NOMO-1 treated with DMSO at 0.1 percent for 48 hours (cell line): ENCODE data around the gene CRACDL.

Source experiments
- DNase-seq: peaks from one replicate; lab custom pipeline; 2025; ENCODE audit not compliant: unreplicated experiment; lab: John Stamatoyannopoulos, UW

The CRACDL gene

DNA sequence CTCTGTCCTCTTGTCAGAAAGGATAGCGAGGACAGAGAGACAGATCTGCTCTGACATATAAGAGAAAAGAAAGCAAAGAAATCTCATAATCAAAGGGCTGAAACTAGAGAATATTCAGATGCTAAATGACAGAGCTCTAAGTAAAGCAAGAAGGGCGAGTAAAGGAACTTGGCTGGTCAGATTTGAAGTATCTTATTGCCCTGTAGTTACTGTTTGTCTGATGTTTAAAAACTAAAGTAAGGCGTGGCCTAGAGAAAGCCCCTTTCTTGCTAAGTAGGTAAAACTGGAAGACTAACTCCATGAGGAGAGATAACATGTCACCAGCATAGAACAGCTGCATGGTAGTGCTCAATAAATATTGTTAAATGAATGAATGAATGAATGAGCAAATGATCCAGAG is 70.0 kb downstream of the CRACDL start:
- no peak for DNase-seq

DNA sequence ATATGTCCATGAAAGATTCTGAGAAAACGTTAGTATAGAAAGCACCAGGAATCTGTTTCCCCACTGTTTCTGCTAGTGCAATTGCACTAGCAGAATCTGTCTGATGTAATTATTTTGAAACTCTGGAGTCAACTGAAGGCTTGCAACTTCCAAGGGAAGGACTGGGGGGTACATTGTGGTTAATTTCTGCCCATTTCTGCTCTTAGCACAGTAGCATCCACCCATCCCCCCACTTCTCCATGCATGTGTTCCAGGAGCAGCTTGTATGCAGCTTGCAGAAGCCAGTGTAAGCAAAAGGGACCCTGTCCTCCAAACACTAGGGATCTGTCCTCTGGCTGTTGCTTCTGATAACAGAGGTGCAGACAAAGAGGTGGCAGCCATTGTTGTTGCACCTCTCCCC is 74.4 kb downstream of the CRACDL start:
- DNase-seq, result no peak

DNA sequence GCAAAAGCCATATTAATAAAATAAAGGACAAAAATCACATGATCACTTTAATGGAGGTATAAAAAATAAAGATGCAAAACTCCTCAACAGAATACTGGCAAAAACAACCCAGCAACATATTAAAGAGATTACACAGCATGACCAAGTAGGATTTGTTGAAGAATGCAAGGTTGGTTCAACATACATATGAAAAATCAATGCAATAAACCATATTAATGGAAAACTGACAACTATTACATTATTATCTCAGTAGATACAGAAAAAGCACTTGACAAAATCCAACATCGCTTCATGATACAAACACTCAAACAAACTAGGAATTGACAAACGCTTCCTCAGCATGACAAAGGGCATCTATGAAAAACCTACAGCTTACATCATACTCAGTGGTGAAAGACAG is 76.7 kb downstream of the CRACDL start:
- DNase-seq, result no peak

DNA sequence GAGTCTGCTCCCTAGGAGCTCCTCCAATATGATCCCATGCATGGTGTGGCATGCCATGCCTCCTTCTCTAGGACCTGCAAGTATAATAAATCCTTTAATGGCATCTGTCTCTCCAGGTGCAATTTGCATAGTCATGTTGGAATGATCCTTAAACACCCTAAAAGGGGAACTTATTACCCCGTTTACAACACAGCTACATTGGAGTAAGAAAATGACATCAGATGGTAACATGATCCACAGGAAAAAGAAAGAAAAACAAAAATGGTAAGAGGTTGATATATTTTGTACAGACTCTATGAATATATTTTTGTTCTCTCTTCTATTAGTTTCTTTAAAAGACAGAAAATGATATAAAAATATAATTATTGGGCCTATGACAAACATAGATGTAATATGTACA is 79.0 kb downstream of the CRACDL start:
- no peak for DNase-seq

DNA sequence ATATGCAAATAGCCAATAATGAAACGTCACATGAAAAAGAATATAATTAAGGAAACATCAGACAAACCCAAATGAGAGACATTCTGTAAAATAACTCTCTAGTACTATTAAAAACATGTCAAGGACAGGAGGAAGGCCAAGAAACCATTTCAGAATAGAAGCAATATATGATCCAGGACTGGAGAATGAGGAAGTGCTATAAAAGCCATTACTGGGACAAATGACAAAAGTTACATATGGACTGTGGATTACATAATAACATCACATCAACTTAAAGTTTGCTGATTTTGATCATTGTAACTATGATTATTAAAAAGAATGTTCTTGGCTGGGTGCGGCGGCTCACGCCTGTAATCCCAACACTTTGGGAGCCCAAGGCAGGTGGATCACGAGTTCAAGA is 81.3 kb downstream of the CRACDL start:
- DNase-seq, result peak; percentile 50

DNA sequence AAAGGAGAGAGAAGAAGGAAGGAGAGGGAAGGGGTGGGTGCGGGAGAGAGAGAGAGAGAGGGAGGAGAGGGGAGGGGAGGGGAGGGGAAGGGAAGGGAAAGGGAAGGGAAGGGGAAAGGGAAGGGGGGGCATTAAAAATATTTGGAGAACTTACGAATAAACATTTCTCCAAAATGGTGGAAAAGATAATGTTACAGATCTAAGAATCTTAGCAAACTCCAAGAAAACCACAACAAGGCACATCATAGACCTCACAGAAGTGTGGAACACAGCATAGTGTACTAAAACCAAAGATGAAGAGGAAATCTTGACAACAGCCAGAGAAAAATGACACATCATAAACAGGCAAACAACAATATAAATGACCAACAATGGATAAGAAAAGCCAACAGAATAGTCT is 83.1 kb downstream of the CRACDL start:
- DNase-seq, result no peak

DNA sequence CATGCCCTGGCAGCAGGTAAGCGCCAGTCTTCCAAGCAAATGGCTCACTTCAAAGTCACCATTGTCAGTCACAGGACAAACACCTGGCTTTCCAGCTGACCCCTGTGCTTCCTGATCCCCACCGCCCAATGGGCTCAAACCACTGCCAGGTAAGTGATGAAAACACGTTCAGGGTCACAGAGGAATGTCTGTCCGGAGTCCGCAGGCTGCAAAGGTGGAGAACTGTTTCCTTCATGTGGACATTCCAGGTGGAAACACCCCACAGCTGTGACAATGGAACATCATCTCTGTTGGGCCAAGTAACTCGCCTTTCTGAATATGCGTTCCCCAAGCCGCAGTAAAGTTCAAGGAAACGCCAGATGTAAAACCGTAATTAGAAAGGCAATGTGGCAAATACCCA is 86.0 kb downstream of the CRACDL start:
- no peak for DNase-seq

DNA sequence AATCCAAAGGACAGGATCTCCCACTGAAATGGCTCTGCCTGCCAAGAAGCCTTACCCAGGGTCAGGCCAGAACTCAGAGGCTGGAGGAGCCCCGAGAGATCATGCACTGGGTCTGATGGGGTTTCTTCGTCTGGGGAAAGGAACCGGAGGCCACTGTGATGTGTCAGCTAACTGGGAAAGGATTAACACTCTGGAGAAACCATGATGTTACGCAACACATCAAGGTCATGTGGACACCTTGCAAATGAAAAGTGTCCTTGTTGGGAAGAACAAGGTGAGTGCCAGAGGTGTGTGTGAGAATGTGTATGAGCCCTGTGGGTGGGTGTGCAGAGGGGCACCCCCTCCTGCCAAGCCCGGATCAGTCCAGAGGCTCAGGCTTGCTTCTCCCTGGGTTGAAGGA is 86.9 kb downstream of the CRACDL start:
- DNase-seq, result no peak

DNA sequence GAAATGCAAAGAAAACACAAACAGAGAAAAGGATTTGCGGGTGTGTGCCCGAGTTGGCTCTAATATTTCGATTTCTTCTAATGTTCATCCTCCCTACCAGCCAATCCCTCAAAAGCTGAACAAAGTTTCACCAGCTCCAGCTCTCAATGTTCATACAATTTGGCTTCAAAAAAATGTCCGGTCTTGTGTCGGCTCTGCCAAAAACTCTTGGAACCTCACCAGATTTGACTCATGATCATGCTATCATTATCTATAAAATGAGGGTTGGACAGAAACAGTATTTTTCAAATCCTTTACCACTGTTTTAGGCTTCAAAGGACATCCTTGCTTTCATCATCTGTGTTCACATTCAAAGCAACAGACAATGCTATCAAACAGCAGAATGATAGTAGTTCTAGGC is 88.2 kb downstream of the CRACDL start:
- no peak for DNase-seq

DNA sequence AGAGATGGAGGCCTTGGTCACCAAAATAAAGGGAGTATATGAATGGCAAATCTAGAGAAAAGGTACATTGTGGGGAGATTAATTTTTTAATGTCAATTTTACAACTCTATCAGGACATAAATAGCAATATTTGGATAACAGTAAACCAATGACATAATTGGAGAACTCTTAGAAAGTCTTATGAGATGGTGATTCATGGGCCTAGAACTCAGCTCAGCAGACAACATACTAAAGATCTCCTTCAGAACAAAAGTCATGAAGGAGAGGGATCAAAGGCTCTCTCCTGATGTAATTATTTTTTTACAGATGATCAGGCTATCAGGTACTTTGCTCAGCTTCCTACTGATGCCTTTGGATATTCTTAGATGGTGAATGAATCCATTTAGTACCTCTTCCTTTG is 90.0 kb downstream of the CRACDL start:
- no peak for DNase-seq

DNA sequence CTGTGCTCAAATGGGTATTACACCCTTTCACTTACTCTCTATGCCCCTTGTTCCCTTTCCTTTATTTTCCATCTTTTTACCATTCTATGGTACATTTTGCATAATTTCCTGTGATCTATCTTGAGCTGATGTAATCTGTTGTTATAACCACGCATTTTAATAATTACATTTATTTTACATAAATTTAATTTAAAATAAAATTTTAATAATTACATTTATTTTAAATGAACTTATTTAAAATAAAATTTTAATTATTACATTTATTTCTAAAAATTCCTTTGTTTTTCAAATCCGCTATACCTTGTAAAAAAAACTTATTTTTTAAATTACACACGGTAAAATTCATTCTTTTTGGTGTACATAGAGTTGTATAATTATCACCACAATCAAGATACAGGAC is 93.9 kb downstream of the CRACDL start:
- no peak for DNase-seq

DNA sequence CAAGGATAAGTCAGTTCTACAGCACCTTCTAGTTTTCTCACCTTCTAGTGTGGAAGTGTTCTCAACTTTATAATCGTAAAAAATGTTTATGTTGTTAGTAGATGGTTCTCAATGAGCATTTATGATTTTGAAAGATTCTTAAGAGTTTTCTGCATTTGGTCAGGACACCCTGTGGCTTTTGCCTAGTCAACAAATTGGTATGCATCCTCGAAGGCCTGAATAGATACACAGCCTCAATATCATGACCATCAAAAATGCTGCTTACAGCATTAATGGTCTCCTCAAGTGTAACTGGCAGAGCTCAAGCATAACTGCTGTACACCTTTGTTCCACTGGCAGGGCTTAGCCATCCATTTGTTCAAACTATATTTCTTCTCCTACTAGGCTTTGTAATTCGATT is 96.7 kb downstream of the CRACDL start:
- DNase-seq, result no peak

DNA sequence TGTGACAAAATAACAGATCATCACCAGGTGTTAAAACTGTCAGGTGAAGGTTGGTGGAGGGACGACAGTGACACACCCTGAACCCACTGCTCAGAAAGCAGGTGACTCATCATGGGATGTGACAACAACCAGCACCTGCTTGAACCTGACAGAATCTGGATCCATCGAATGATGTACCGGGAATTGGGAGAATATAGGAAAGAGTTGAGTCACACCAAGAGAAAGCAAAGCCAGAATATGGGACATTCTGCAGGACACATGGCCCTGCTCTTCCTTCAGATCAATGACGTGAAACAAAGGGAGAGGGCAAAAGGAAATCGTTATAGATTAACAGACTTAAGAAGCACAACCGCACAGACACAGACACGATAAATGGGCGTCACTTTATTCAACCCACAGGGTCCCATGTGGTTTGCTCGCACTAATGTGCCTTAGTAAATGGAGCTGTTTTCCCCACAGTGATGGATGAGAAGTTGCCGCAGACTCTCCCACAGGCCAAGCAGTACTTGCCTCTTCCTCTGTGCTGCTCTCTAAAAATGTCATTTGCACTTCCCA is 100.1 kb downstream of the CRACDL start:
- DNase-seq, result no peak

DNA sequence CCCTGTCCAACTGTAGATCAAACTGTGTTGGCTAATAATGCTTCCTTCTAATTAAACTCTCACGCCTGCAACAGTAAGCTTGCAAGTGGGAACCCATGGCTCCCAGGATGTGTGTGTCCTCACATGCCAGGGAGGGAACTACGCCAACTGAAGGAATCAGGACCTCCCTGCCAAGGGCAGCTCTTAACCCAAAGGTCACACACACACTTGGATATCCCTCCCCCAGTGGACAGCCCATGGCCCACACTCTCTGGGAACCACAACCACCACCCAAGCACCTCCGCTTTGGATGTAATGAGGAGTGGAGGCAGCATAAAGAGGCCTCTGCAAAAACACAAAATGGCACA is 102.1 kb downstream of the CRACDL start:
- DNase-seq, result no peak

DNA sequence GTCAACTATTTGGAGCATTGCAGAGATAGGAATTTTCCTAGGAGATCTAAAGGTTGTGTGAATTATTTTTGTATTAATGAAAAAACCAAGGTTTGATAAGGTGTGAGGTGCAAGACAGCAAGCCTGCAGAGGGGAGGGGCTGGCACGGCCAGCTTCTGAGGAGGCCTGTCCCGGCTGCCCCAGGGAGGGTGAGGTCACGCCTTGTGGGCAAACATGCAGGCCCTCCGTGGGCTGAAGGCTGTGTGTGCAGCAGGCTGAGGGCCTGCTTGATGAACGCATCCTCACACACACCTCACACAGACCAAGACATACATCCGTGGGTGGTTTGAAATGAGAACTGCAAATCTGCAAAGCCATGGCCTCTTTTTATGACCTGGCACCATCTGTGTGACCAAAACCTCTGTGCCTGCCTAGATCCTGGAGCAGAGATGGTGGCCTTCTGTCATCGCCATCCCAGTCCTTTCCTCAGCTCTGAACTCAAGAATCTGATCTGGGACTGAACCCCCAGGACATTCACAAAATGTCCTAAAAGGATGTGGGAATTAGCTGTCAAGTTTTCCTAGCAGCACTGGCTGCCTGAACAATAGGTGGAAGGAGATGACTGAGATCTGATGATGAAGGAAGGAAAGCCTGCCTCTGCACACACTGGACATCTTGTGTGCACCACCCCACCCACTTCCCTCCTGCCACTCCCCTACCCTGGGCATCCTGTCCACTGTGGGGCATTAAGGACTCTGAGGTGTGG is 102.7 kb downstream of the CRACDL start:
- DNase-seq, result no peak

DNA sequence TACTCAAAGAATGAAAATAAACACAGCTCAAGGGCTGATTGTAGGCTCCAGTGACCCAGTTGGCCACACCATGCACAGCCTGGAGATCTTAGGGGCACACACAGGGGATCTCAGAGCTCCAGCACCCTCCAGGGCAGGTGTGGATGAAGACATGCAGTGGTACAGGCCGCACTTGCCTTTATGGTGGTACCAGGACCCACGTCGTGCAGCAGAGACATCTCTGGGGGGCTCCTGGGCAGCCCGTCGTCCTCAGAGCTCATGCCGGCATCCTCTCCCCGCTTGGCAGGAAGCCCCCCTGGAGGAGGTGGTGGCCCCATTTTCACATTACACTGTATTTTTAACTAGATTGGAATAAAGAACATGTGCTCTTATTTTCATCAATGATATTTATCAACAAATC is 103.9 kb downstream of the CRACDL start:
- no peak for DNase-seq

DNA sequence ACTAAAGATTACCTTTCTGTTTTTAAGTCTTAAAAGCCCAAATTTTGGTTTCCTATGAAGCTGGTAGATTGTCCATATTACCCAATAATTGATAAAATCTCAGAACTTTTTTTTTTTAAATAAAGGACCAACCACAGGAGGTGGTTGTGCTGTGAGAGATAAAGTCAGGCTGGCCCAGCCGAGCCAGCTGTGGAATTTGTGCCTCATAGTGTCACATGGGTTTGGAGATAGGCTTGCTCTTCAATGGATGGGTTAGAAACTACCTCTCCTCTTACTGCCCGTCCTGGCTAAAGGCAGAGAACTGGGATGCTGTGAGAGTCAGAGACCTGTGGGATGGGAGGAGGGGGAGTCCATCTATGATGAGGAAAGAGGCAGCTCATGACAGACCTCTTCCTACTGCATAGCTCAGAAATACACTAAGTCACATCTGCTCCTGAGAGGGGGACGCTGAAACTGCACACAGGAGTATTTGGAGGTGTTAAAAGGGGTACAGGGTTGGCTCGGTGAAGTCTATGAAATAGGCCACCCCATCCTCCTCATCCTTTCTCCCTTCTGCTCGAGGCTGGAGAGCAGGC is 105.4 kb downstream of the CRACDL start:
- DNase-seq, result no peak

DNA sequence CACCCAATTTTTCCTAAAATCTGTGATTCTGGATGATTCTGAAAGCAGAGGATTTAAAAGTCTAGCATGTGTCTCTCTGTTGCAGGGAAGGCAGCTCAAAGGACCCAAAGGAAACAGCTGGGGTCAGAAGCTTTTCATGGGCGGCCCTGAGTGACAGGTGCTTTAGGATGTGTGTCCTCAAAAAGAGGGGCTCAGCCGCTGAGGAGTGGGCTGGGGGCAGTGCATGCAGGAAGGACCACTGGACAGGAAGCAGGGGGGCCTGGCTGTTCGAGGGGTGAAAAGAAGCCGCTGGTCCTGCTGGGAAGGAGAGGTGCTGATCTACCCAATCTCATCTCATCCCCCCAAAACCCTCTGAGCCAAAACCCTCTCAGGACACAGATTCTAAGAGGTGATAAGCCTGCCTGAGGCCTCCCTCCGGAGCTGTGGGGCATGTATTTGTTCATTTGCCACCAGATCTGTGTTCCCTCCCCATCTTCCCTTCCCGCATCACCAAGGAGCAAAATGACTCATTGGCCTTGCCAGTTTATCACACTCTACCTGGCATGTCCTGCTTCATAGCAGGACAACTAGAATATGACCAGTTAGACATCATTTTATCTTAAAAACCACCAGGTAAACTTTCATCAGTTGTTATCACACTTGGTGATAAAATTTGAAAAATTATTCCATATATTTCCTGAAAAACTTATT is 106.3 kb downstream of the CRACDL start:
- DNase-seq, result no peak

DNA sequence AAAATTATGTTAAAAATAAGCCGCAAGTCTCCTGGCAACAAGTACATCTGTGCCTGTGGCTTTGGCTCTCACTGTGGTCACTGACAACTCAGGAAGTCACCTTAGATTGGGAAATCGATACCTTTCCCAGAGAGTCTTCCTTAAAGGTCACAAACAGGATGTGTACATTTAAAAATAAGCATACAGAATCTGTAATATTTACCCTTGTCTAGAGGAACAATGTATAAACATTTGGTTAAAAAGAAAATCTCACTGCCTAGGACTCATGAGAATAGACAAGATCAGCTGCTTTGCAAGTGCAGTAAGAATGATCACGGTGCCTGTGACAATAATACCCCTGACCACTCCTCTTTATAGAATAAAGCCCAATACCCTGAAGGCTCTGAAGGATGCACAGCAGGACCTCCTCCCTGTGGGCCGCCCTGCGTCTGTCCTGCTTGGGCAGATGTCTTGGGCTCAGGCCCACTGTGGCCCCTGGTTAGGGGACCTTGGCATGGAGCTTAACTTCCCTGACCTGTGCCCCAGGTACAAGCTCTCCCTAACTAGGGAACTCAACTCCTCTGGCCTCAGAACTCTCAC is 107.1 kb downstream of the CRACDL start:
- DNase-seq, result peak; percentile 46

DNA sequence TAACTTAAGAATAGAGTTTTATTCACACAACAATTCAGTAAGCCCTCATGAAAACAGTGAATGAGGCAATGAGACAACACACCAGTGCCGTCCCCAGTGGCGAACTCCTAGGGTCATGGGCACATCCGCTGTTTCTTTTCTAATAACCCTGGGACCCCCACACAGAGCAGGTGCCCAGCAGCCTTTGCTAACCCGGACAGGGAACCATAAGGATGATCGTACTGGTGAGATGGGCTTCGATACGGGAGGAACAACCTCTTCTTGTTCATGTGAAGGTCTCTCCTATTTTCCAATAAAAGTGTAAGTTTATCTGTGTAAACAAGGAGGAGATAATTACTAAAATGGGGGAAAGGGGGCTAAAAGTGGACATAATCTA is 107.7 kb downstream of the CRACDL start:
- no peak for DNase-seq

DNA sequence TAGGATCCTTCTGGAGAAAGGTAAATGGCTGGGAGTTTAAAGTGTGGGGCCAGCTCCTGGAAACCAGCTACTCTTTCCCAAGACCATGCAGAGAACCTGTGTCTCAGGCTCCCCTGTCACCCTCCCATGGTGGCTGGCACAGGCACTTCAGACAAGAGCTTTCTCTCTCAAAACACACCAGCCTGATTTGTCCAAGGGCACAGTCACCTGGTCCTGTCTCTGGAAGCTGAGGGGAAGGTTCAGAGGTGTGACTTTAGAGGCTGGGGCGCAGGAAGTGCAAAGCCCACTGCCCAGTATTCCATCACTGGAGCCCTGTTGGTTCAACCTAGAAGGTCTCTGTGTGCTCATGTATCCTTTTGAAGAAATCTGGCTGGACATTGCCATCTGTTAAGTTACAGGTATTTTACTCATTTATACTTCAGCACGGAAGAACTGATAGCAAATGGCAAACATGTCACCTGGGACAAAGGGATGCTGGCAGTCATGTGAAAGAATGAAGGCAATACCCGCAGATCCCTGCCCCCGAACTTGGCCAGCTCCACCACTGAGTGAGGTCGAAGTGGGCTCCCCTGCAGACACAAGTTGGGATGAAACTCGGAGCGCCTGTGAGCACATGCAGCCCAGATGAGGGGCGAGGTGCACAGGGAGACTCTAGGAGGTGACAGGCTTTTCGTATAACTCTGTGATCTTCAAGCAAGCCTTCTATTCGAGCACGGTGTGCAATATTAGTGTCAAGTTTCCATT is 108.2 kb downstream of the CRACDL start:
- DNase-seq, result no peak
